ENCODE measurements around the gene RBMX.

RBMX gene

GRCh38 chrX:136825771-136826170 lies 54.8 kb downstream of the RBMX start:
- ATAC-seq (no peak), DNase-seq (no peak)
- no peak overlapping the region for H3K27ac Mint-ChIP-seq
- no peaks in the 10 kb centered on the region for H3K4me1 Mint-ChIP-seq
- H3K27me3 Mint-ChIP-seq, result no peaks in the 10 kb centered on the region
- no peak overlapping the region for H3K4me3 Mint-ChIP-seq
- H3K9me3 Mint-ChIP-seq, result no peaks in the 10 kb centered on the region

Measured in stimulated activated naive CD8-positive, alpha-beta T cell treated with anti-CD3 and anti-CD28 coated beads, Interleukin-15, amount 100 ng/mL, for 72 hours (primary cell).